ENCODE data around the gene GIMAP6. TPM values are rescaled to one million over a fixed set of nuclear protein-coding genes. Genes with fewer than 3 reads are reported as not detected.
"Not testable (repeated sequence)": the region's sequence is repeated elsewhere in the genome, so short reads cannot be mapped to it uniquely, and the experiment has no call there.

The GIMAP6 gene
- total and polyA plus RNA-seq, 7 donors = 5.8 to 25.0 (median 12.2) TPM

DNA sequence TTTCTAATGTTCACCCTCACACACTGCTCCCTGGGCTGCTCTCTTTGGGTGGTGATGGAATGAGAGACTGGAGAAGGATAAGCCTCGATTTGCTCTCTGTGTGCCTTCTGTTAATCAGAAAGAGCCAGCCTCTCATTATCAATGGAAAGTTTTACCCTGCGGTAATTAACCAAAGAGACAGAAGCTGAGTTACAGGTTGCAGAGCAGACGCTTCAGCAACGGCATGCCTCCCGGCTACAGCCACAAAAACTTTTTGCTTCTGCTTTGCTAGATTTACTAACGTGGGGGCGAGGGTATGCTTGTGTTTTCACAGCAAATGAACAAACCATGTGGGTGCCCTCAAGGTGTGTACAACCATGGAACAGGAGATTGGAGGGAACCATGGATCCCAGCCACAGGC is 47.0 kb downstream of the GIMAP6 start:
- Histone ChIP-seq H3K4me3 (no peak overlapping the region), H3K27ac (peak overlapping the region in 1 of 4 donors; percentile 56), H3K4me1 (no peaks in the 10 kb centered on the region), H3K36me3 (no peaks in the 10 kb centered on the region), H3K9me3 (no peaks in the 10 kb centered on the region), H3K27me3 (no peaks in the 10 kb centered on the region)
- no peak for DNase-seq
- WGBS, 2 donors = 82 to 88% methylated on average over 7 of the region's 7 CpGs
- TF ChIP-seq POLR2A (IDR thresholded peaks at IDR 0.05) = no peak
- TF ChIP-seq EP300 (IDR thresholded peaks at IDR 0.05) = no peak
- TF ChIP-seq, protein P1, sequence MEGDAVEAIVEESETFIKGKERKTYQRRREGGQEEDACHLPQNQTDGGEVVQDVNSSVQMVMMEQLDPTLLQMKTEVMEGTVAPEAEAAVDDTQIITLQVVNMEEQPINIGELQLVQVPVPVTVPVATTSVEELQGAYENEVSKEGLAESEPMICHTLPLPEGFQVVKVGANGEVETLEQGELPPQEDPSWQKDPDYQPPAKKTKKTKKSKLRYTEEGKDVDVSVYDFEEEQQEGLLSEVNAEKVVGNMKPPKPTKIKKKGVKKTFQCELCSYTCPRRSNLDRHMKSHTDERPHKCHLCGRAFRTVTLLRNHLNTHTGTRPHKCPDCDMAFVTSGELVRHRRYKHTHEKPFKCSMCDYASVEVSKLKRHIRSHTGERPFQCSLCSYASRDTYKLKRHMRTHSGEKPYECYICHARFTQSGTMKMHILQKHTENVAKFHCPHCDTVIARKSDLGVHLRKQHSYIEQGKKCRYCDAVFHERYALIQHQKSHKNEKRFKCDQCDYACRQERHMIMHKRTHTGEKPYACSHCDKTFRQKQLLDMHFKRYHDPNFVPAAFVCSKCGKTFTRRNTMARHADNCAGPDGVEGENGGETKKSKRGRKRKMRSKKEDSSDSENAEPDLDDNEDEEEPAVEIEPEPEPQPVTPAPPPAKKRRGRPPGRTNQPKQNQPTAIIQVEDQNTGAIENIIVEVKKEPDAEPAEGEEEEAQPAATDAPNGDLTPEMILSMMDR (IDR thresholded peaks at IDR 0.05) = no peak
- intact Hi-C loops (cut with DNase I) = no loop called here

DNA sequence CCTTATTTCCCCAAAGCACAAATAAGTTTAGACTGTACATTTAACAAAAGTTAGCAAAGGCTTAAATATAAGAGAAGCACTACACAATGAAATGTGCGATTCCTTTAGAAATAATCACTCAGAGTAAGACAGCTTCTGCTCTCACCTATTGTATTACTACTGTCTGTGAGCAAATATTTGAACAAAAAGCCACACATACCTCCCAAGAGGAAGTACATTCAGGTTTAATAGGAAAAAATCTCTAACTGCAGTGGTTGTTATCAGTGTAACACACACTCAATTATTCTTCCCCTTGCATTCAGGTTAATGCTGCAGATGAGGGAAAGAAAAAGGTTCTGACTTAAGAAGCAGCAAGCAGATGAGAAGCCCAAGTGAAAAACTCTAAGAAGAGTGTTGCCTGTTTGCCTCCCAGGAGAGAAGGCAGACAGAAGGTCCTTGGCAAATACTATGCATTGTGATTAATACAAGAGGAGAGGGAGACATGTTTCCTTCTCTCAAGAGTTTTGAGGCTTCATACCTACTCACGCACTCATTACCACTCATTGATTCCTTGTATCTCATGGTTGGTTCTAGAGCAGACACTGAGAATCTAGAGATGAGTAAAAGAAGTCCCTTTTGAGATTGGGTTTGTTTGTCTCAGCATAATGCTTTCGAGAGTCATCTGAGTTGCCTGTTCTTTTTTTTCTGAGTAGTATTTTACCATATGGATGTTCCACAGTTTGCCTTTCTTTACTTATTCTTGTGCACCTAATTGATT is 51.4 kb downstream of the GIMAP6 start:
- no peak overlapping the region for H3K4me3 ChIP-seq
- H3K27ac ChIP-seq = no peak overlapping the region
- H3K4me1 ChIP-seq = no peaks in the 10 kb centered on the region
- DNase-seq = no peak
- H3K9me3 ChIP-seq = no peaks in the 10 kb centered on the region
- TF ChIP-seq EP300 (IDR thresholded peaks at IDR 0.05) (no peak), POLR2AphosphoS5 (IDR thresholded peaks at IDR 0.05) (no peak), POLR2A (IDR thresholded peaks at IDR 0.05) (no peak)
- TF ChIP-seq, protein P1 (IDR thresholded peaks at IDR 0.05) = no peak
- 71 to 76% methylated on average over 3 of the region's 3 CpGs for WGBS, 2 donors
- no peaks in the 10 kb centered on the region for H3K27me3 ChIP-seq
- H3K36me3 ChIP-seq = no peaks in the 10 kb centered on the region
- intact Hi-C loops (cut with DNase I) = no loop called here

DNA sequence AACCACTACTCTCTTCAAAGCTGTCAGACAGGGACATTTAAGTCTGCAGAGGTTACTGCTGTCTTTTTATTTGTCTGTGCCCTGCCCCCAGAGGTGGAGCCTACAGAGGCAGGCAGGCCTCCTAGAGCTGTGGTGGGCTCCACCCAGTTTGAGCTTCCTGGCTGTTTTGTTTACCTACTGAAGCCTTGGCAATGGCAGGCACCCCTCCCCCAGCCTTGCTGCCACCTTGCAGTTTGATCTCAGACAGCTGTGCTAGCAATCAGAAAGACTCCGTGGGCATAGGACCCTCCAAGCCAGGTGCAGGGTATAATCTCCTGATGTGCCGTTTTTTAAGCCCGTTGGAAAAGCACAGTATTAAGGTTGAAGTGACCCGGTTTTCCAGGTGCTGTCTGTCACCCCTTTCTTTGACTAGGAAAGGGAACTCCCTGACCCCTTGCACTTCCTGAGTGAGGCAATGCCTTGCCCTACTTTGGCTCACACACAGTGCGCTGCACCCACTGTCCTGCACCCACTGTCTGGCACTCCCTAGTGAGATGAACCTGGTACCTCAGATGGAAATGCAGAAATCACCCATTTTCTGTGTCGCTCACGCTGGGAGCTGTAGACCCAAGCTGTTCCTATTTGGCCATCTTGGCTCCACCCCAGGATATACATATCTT is 52.1 kb downstream of the GIMAP6 start:
- H3K4me3 ChIP-seq; H3K27ac ChIP-seq; DNase-seq; H3K27me3 ChIP-seq; H3K4me1 ChIP-seq; intact Hi-C loops (cut with DNase I); H3K36me3 ChIP-seq; H3K9me3 ChIP-seq: not testable (repeated sequence)
- WGBS, 2 donors = 49 to 66% methylated on average over 7 of the region's 7 CpGs

Other genes with a start within 250 kb of the GIMAP6 start
- gene GIMAP8, start 181.8 kb downstream of the GIMAP6 start, total RNA-seq = 1 to 10 TPM; 5.3 to 7.9 (median 7.2) TPM
- gene GIMAP8, start 181.8 kb downstream of the GIMAP6 start, polyA plus RNA-seq = 10 to 100 TPM in 1 of 3 donors, 1 to 10 TPM in 2; 2.4 to 10.7 (median 2.8) TPM
- 10 to 100 TPM; 10.0 to 15.1 (median 13.3) TPM for gene GIMAP7, start 117.5 kb downstream of the GIMAP6 start, total RNA-seq
- gene GIMAP7, start 117.5 kb downstream of the GIMAP6 start, polyA plus RNA-seq = 10 to 100 TPM in 2 of 3 donors, 1 to 10 TPM in 1; 8.6 to 42.9 (median 12.6) TPM
- gene GIMAP4, start 65.0 kb downstream of the GIMAP6 start, total RNA-seq = 10 to 100 TPM; 18.9 to 24.1 (median 22.2) TPM
- 10 to 100 TPM in 2 of 3 donors, 1 to 10 TPM in 1; 9.5 to 44.8 (median 11.4) TPM for gene GIMAP4, start 65.0 kb downstream of the GIMAP6 start, polyA plus RNA-seq
- gene GIMAP2, start 53.3 kb upstream of the GIMAP6 start, total RNA-seq = 10 to 100 TPM in 2 of 4 donors, 1 to 10 TPM in 2; 9.2 to 16.4 (median 9.9) TPM
- 10 to 100 TPM in 1 of 3 donors, 1 to 10 TPM in 2; 5.1 to 24.9 (median 6.6) TPM for gene GIMAP2, start 53.3 kb upstream of the GIMAP6 start, polyA plus RNA-seq
- gene GIMAP1, start 84.2 kb upstream of the GIMAP6 start, total RNA-seq = 1 to 10 TPM; 3.7 to 6.4 (median 5.1) TPM
- gene GIMAP1, start 84.2 kb upstream of the GIMAP6 start, polyA plus RNA-seq = 10 to 100 TPM in 1 of 3 donors, 1 to 10 TPM in 2; 1.6 to 10.3 (median 1.8) TPM
- gene GIMAP5, start 105.0 kb upstream of the GIMAP6 start, total RNA-seq = 10 to 100 TPM; 17.2 to 30.7 (median 18.5) TPM
- gene GIMAP5, start 105.0 kb upstream of the GIMAP6 start, polyA plus RNA-seq = 10 to 100 TPM in 1 of 3 donors, 1 to 10 TPM in 2; 7.9 to 39.4 (median 9.6) TPM
- 10 to 100 TPM; 47.4 to 52.3 (median 48.3) TPM for gene TMEM176B, start 168.0 kb upstream of the GIMAP6 start, total RNA-seq
- 100 to 1,000 TPM; 144 to 246 (median 151) TPM for gene TMEM176B, start 168.0 kb upstream of the GIMAP6 start, polyA plus RNA-seq
- 10 to 100 TPM; 19.9 to 28.1 (median 24.1) TPM for gene TMEM176A, start 168.4 kb upstream of the GIMAP6 start, total RNA-seq
- 100 to 1,000 TPM; 126 to 150 (median 127) TPM for gene TMEM176A, start 168.4 kb upstream of the GIMAP6 start, polyA plus RNA-seq
- 1 to 10 TPM in 1 of 4 donors, not detected in 3; 1.4 TPM for gene AOC1, start 220.1 kb upstream of the GIMAP6 start, total RNA-seq
- gene AOC1, start 220.1 kb upstream of the GIMAP6 start, polyA plus RNA-seq = 100 to 1,000 TPM in 1 of 3 donors, 10 to 100 TPM in 2; 30.6 to 155 (median 64.0) TPM